HUES64 (cell line): Measurements from ENCODE around the gene SAMD9L.
"Not testable (repeated sequence)": the region's sequence is repeated elsewhere in the genome, so short reads cannot be mapped to it uniquely, and the experiment has no call there.

Source experiments
- H3K27ac ChIP-seq: 2 replicates; pipeline ENCODE4 v1.7.0; 2013; ENCODE audit warnings: low read depth, low read length, inconsistent platforms
- H3K27me3 ChIP-seq: 2 replicates; pipeline ENCODE4 v1.6.1; 2013; ENCODE audit warnings: mild to moderate bottlenecking, low read length; ENCODE audit not compliant: insufficient read depth
- H3K36me3 ChIP-seq: 2 replicates; pipeline ENCODE4 v1.6.1; 2013; ENCODE audit warnings: mild to moderate bottlenecking, low read length; ENCODE audit not compliant: insufficient read depth
- H3K4me1 ChIP-seq: 2 replicates; pipeline ENCODE4 v1.6.1; 2013; ENCODE audit warnings: mild to moderate bottlenecking, low read length, moderate library complexity; ENCODE audit not compliant: insufficient read depth
- H3K4me3 ChIP-seq: 2 replicates; pipeline ENCODE4 v1.5.1; 2013; ENCODE audit warnings: mild to moderate bottlenecking, low read length, moderate library complexity
- H3K9ac ChIP-seq: 2 replicates; pipeline ENCODE4 v1.6.1; 2013; ENCODE audit warnings: mild to moderate bottlenecking, low read depth, low read length
- H3K9me3 ChIP-seq: 2 replicates; pipeline ENCODE4 v1.6.1; 2013; ENCODE audit warnings: low read depth, low read length; ENCODE audit not compliant: insufficient read depth
- WGBS: fragments of 150-250, 120-280 bp; methylation state at CpG from one replicate; pipeline ENCODE4 v1.1.7; 2013; ENCODE audit warnings: missing lambda C conversion rate; 5-methylcytosine and 5-hydroxymethylcytosine counted together

Gene SAMD9L

GRCh38 chr7:93146036-93146435 lies 2.1 kb downstream of the SAMD9L start:
- 71% methylated on average over 1 of the region's 1 CpG for WGBS
- Histone ChIP-seq H3K4me3 (no peak overlapping the region), H3K27ac (no peak overlapping the region)

GRCh38 chr7:93145354-93145753 lies 2.8 kb downstream of the SAMD9L start:
- Histone ChIP-seq H3K4me3 (no peak overlapping the region), H3K27me3 (no peaks in the 10 kb centered on the region), H3K4me1 (peaks cover 14% of the 10 kb centered on the region; the same call in 1 of the 2 replicates), H3K9me3 (no peaks in the 10 kb centered on the region), H3K36me3 (no peaks in the 10 kb centered on the region), H3K27ac (no peak overlapping the region), H3K9ac (no peak overlapping the region)
- WGBS = 98% methylated on average over 2 of the region's 3 CpGs

More at GRCh38 chr7:93146036-93146435, 2.1 kb downstream of the SAMD9L start:
- Histone ChIP-seq H3K27me3 (no peaks in the 10 kb centered on the region), H3K36me3 (no peaks in the 10 kb centered on the region), H3K4me1 (peaks cover 14% of the 10 kb centered on the region; the same call in 1 of the 2 replicates), H3K9ac (no peak overlapping the region), H3K9me3 (no peaks in the 10 kb centered on the region)

DNA sequence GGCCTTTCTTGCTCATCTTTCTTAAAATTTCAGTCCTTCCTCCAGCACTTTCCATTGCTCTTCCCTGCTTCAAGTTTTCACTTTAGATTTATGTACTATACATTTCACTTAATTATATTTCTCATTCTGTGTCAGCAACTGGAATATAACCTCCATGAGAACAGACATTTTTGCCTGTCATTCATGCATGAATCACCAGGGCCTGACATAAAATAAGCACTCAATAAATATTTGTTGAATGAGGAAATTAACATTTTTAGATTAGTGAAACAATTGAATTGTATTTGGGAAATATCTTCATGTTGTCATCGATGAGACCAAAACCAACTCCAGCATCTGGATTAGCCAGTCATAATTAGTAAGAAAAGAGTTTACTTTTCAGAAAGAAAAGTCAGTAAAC lies 6.1 kb downstream of the SAMD9L start:
- Histone ChIP-seq H3K36me3 (no peaks in the 10 kb centered on the region), H3K4me1 (peaks cover 7% of the 10 kb centered on the region; the same call in 1 of the 2 replicates), H3K4me3 (no peak overlapping the region), H3K27me3 (no peaks in the 10 kb centered on the region), H3K27ac (no peak overlapping the region), H3K9me3 (no peaks in the 10 kb centered on the region), H3K9ac (no peak overlapping the region)
- 86% methylated on average over 1 of the region's 1 CpG for WGBS

DNA sequence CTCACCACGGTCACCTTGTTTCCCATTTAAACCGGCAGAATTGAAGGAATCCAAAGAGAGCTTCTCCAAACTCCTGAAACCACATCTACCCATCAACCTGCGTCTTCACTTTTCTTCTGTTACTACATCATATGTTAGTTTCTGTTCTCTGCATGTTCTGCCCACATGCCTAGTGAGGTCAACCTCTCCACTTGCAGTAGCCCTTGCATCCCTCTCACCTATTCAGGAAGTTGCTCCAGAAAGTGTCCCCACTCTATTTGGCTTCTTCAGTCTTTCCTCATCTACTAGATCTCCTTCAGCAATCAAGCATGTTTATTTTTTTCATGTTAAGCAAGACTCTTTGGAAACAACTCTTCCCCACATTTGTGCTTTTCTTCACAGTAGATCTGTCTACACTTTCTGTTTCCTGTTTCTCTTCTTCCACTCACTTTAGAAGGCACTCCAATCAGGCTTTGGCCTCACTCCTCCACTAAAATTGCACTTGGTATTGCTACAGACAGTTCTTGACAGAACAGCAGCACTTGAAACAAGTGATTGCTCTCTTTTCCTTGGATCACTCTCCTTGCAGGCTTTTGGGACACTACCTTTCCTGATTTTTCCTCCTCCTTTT lies 7.5 kb downstream of the SAMD9L start:
- Histone ChIP-seq H3K36me3 (no peaks in the 10 kb centered on the region), H3K9me3 (no peaks in the 10 kb centered on the region), H3K4me1 (no peaks in the 10 kb centered on the region), H3K4me3 (no peak overlapping the region), H3K27me3 (no peaks in the 10 kb centered on the region), H3K27ac (no peak overlapping the region), H3K9ac (no peak overlapping the region)
- 90% methylated on average over 3 of the region's 3 CpGs for WGBS

GRCh38 chr7:93138576-93138975 lies 9.6 kb downstream of the SAMD9L start:
- no peak overlapping the region for H3K27ac ChIP-seq
- H3K4me3 ChIP-seq = no peak overlapping the region
- H3K9ac ChIP-seq = no peak overlapping the region
- peaks cover under 1% of the 10 kb centered on the region for H3K27me3 ChIP-seq
- H3K4me1 ChIP-seq = no peaks in the 10 kb centered on the region
- 97% methylated on average over 3 of the region's 4 CpGs for WGBS
- H3K36me3 ChIP-seq = no peaks in the 10 kb centered on the region
- no peaks in the 10 kb centered on the region for H3K9me3 ChIP-seq

- WGBS = no CpG with 5 or more reads among the region's 1 CpG
- H3K4me3 ChIP-seq = no peak overlapping the region
Measured at GRCh38 chr7:93133005-93133404, 15.2 kb downstream of the SAMD9L start.

DNA sequence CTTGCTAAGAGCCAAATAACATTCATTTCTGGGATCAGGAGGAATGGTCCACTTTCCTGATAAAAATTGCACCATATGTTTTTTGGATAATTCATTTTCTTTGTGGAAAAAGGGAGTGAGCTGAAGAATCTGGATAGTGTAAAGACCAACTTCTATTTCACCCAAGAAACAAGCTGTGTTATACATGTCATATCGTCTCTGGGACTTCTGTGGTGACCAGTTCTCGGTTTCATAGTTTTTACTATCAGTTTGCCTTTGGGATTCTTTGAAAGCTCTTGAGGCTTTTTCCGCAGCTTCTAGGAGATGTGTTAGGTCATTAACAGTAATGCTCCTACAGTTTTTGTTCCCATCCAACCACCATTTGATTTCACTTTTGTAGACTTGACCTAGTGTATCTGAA lies 16.0 kb downstream of the SAMD9L start:
- peaks cover 6% of the 10 kb centered on the region for H3K9me3 ChIP-seq
- 96% methylated on average over 3 of the region's 3 CpGs for WGBS
- no peaks in the 10 kb centered on the region for H3K4me1 ChIP-seq
- H3K9ac ChIP-seq = no peak overlapping the region
- peaks cover 11% of the 10 kb centered on the region for H3K27me3 ChIP-seq
- H3K36me3 ChIP-seq = no peaks in the 10 kb centered on the region
- H3K4me3 ChIP-seq = no peak overlapping the region
- H3K27ac ChIP-seq = no peak overlapping the region

More at GRCh38 chr7:93133005-93133404, 15.2 kb downstream of the SAMD9L start:
- Histone ChIP-seq H3K9ac (no peak overlapping the region), H3K27ac (no peak overlapping the region), H3K36me3 (no peaks in the 10 kb centered on the region), H3K27me3 (peaks cover 11% of the 10 kb centered on the region), H3K4me1 (no peaks in the 10 kb centered on the region), H3K9me3 (no peaks in the 10 kb centered on the region)

- not testable (repeated sequence) for H3K9me3 ChIP-seq, H3K36me3 ChIP-seq, H3K27me3 ChIP-seq, H3K9ac ChIP-seq, H3K4me1 ChIP-seq, H3K27ac ChIP-seq, H3K4me3 ChIP-seq
- WGBS = 95% methylated on average over 1 of the region's 1 CpG
Measured at GRCh38 chr7:93126954-93127353, 21.2 kb downstream of the SAMD9L start.

DNA sequence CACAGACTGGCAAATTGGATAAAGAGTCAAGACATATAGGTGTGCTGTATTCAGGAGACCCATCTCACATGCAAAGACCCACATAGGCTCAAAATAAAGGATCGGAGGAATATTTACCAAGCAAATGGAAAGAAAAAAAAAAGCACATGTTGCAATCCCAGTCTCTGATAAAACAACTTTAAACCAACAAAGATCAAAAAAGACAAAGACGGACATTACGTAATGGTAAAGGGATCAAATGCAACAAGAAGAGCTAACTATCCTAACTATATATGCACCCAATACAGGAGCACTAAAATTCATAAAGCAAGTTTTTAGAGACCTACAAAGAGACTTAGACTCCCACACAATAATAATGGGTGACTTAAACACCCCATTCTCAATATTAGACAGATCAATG lies 24.7 kb downstream of the SAMD9L start:
- not testable (repeated sequence) for H3K4me3 ChIP-seq, H3K4me1 ChIP-seq, H3K36me3 ChIP-seq, H3K27me3 ChIP-seq, H3K27ac ChIP-seq, H3K9me3 ChIP-seq, H3K9ac ChIP-seq
- WGBS = 97% methylated on average over 3 of the region's 3 CpGs

DNA sequence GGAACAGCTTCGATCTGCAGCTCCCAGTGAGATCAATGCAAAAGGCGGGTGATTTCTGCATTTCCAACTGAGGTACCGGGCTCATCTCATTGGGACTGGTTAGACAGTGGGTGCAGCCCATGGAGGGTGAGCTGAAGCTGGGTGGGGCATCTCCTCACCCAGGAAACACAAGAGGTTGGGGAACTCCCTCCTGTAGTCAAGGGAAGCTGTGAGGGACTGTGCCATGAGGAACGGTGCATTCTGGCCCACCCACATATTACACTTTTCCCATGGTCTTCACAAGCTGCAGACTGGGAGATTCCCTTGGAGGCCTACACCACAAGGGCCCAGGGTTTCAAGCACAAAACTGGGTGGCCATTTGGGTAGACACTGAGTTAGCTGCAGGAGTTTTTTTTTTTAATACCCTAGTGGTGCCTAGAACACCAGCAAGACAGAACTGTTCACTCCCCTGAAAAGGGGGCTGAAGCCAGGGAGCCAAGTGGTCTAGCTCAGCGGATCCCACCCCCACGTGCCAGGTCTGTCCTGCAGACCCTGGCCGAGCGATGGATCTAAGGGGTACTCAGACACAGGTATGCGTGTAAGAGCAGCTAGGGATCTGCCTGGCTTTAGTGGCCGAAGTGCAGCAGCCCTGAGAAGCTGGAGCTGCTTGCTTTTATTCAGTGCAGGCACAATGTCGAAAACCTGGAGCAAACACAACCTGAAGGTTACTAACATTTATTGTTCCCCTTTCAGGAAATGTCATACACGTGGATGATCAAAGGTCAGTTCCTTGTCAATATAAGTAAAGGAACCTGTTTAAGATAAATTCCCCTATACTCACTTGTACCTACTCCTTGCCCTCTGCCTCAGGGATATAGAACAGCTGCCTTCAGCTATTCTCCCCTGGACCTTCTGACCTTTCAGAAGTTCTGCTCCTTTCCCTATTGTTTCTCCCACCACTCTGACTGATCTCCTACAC lies 27.3 kb downstream of the SAMD9L start:
- WGBS = 94% methylated on average over 12 of the region's 12 CpGs
- H3K27ac ChIP-seq = no peak overlapping the region
- no peaks in the 10 kb centered on the region for H3K9me3 ChIP-seq
- no peak overlapping the region for H3K9ac ChIP-seq
- no peaks in the 10 kb centered on the region for H3K36me3 ChIP-seq
- no peak overlapping the region for H3K4me3 ChIP-seq
- no peaks in the 10 kb centered on the region for H3K4me1 ChIP-seq
- no peaks in the 10 kb centered on the region for H3K27me3 ChIP-seq

- H3K9ac ChIP-seq = no peak overlapping the region
Measured at GRCh38 chr7:93119191-93119905, 28.8 kb downstream of the SAMD9L start.

More at GRCh38 chr7:93119191-93119905, 28.8 kb downstream of the SAMD9L start:
- H3K27me3 ChIP-seq = no peaks in the 10 kb centered on the region
- no peaks in the 10 kb centered on the region for H3K36me3 ChIP-seq
- no peak overlapping the region for H3K27ac ChIP-seq
- H3K4me1 ChIP-seq = no peaks in the 10 kb centered on the region
- H3K9me3 ChIP-seq = no peaks in the 10 kb centered on the region
- H3K4me3 ChIP-seq = no peak overlapping the region
- WGBS = 68% methylated on average over 4 of the region's 4 CpGs
